ENCODE results near the gene BICDL1.

BICDL1 gene

GRCh38 chr12:120121766-120122293, 132.8 kb downstream of the BICDL1 start:
- in situ Hi-C loops (cut with MboI; ENCODE audit: low sequenced_read_pairs) = no loop called here

- in situ Hi-C loops (cut with MboI; ENCODE audit: low sequenced_read_pairs) = no loop called here
These were observed 136.0 kb downstream of the BICDL1 start for GRCh38 chr12:120125029-120125428.

- in situ Hi-C loops (cut with MboI; ENCODE audit: low sequenced_read_pairs) = no loop called here
These were observed 137.0 kb downstream of the BICDL1 start for GRCh38 chr12:120125792-120126634.

- in situ Hi-C loops (cut with MboI; ENCODE audit: low sequenced_read_pairs) = no loop called here
These were observed 137.6 kb downstream of the BICDL1 start for GRCh38 chr12:120126635-120127005.

GRCh38 chr12:120130011-120130410, 141.0 kb downstream of the BICDL1 start:
- in situ Hi-C loops (cut with MboI; ENCODE audit: low sequenced_read_pairs) = no loop called here

GRCh38 chr12:120131116-120131515, 142.1 kb downstream of the BICDL1 start:
- in situ Hi-C loops (cut with MboI; ENCODE audit: low sequenced_read_pairs) = no loop called here

GRCh38 chr12:120132054-120132836, 143.2 kb downstream of the BICDL1 start:
- in situ Hi-C loops (cut with MboI; ENCODE audit: low sequenced_read_pairs) = no loop called here

GRCh38 chr12:120132863-120133385, 143.9 kb downstream of the BICDL1 start:
- in situ Hi-C loops (cut with MboI; ENCODE audit: low sequenced_read_pairs) = no loop called here

GRCh38 chr12:120134307-120134980, 145.4 kb downstream of the BICDL1 start:
- in situ Hi-C loops (cut with MboI; ENCODE audit: low sequenced_read_pairs) = no loop called here

GRCh38 chr12:120136093-120136770, 147.2 kb downstream of the BICDL1 start:
- in situ Hi-C loops (cut with MboI; ENCODE audit: low sequenced_read_pairs) = no loop called here

GRCh38 chr12:120137833-120138232, 148.8 kb downstream of the BICDL1 start:
- in situ Hi-C loops (cut with MboI; ENCODE audit: low sequenced_read_pairs) = no loop called here

GRCh38 chr12:120138366-120138765, 149.3 kb downstream of the BICDL1 start:
- in situ Hi-C loops (cut with MboI; ENCODE audit: low sequenced_read_pairs) = no loop called here

- in situ Hi-C loops (cut with MboI; ENCODE audit: low sequenced_read_pairs) = no loop called here
These were observed 150.9 kb downstream of the BICDL1 start for GRCh38 chr12:120139958-120140357.

- in situ Hi-C loops (cut with MboI; ENCODE audit: low sequenced_read_pairs) = no loop called here
These were observed 151.6 kb downstream of the BICDL1 start for GRCh38 chr12:120140603-120141002.

GRCh38 chr12:120141336-120141735, 152.3 kb downstream of the BICDL1 start:
- in situ Hi-C loops (cut with MboI; ENCODE audit: low sequenced_read_pairs) = no loop called here

- in situ Hi-C loops (cut with MboI; ENCODE audit: low sequenced_read_pairs) = no loop called here
These were observed 153.3 kb downstream of the BICDL1 start for GRCh38 chr12:120142231-120142877.
